HG03159 (cell line): Measurements from ENCODE around the gene ELP4.

Experiments
- ATAC-seq: cut with Tn5 transposase; IDR thresholded peaks from one replicate; pipeline ENCODE4 v1.9.1; 2021; ENCODE audit warnings: mild to moderate bottlenecking, moderate library complexity; ENCODE audit not compliant: unreplicated experiment

ELP4 gene

GRCh38 chr11:31807799-31808667, 298.5 kb downstream of the ELP4 start:
- ATAC-seq = no peak

DNA sequence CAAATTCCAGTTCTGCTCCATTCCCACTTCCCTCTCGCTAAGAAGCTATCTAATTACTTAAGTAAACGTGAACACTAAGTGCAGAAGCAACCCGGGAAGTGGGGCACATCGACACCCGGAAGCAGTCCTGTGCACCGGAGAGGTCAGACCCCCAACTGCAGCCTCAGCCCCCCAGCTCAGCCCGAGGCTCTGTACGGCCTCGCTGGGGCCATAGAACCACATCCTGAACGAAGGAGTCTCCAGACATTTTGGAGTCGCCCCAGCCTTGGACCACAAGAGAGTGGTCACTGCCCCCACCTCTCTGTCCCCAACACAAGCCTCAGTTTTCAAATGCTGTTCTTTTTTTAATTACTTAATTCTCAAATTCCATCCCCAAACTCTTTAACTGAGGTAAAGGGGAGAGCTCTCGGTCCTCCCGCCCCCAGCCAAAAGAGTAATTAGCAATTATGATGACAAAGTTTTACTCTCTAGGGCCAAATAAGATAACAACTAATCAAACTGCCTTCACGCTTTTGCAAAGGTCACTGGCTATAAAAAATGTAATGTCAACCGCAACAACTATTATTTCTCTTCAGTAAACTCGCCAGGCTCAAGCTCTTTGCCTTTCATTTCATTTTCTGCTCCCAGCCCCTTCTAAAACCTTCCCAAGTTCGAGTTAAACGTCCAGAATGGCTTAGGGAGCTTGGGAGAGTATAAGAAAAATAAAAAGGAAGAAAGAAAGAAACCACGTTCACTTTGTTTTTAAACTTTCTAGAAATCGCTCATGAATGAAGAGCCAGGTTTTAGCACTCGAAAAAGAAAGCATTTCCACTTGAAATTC, 299.4 kb downstream of the ELP4 start:
- no peak for ATAC-seq

- ATAC-seq = no peak
These were observed 299.9 kb downstream of the ELP4 start for GRCh38 chr11:31809541-31809856.

DNA sequence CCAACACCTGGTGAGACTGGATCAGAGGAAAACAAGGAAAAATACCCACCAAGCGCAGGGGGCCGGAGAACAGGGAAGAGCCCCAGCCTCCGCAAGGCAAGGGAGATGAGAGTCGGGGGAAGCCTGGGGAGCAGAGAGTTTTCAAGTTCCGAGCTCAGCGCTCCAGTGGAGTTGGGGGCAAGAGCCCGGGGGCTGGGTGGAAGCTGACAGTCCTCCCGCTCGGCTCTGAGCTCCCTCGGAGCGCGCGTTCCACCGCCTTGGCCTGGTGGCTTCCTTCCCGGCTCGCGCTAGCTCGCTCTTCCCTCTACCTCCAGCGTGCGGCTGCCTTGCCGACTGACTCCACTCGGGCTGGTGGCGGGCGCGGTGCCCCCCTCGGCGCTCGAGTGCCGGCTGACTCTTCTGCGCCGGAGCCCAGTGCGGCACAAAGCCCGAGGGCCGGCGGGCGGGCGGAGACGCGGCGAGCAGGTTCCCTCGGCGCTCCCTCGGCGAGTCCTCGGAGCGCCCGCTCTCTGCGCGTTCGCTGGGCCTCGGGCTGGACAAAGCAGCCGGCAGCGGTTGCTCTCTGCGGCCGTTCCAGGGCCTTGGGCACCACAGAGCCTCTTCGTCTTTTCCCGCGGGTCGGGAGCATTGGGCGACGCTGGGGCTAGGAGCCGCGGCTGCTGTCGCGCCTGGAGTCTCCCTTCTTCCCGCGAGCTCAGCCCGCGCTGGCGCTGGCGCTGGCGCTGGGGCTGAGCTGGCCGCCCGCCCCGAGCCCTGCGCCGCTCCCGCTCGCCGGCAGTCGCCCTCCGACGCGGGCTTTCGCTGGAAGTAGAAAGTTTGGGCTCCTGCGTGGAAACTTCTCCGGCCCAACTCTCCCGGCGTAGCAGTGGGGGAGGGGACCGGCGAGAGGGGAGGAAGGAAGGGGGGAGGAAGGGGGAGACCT, 300.6 kb downstream of the ELP4 start:
- ATAC-seq = no peak

DNA sequence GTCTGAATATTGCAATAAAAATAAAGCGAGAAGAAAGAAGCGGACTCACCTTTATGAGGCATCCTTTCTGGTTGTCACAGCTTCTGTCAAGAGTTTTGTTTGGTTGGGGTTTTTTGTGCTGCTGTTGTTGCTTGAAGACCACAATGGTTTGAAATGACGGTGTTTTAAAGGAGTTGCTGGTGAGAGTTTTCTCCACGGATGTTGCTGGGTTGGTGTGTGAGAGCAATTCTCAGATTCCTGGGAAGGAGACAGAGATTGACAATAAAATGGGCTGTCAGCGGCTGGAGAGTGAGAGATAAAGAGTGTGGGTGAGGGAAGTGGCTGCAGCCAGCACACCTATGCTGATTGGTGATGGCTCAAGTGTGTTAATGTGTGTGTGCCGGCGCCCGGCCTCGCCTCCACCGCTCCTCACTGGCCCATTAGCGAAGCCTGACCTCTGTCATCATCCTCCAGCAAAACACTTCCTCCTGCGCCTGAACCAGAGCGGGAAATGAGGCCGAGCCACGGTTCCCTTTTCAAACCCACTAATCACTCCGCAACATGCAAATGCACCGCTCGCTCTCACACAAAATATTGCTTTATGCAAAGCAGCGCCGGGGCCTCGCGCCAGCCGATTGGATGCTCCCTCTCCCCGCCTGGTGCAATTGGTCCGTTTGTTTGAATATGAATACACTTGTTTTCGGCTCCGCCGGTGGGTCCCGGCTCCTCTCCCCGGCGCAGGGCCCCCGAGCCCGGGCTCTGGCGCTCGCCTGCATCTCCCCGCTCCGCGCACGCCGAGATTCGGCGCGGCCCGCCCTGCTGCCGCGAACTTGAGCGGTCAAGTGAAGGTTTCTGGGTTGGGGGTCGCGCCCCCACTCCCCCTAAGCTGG, 301.4 kb downstream of the ELP4 start, which contains the start of gene PAX6:
PAX6 (minus strand) TSS at position 544 of the 869 bp plus-strand sequence. CDS start 4,911 bp downstream, outside the sequence.
- peak; percentile 69 for ATAC-seq

GRCh38 chr11:31812383-31813381, 303.1 kb downstream of the ELP4 start:
- ATAC-seq = no peak

GRCh38 chr11:31813391-31814175, 304.0 kb downstream of the ELP4 start:
- ATAC-seq = no peak

- ATAC-seq = no peak
These were observed 304.8 kb downstream of the ELP4 start for GRCh38 chr11:31814176-31814868.

DNA sequence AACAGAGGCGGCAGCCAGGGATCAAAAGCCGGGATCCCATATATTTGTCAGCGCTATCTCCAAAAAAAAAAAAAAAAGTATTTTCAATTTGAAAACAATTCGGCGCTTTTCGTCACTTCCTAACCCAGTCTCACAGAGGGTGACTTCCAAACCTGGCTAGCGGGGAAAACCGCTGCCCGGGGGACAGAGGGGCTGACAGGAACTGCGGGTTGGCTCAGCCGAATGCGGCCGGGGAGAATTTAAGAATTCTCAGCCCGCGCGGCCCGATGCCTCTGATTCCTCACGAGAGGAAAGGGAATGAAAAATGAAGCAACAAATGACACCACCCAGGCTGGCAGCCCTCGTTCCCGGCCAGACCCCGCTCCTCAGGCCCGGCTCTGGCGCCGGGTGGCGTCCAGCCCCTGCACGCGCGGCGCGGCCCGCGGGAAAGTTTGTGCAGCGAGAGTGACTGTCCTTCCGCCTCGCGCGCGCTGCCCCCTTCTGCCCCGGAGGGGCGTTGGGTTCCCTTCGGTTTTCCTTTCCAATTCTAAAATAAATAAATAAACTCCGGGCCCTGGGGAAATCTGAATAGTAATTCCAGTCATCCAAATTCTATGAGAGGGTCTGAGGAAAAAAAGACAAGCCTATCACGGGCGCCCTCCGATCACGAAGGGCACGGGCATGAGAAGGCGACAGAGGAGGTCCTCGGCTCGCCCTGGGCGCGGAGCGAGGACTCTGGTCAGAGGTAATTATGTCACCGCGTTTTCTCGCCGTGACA, 306.3 kb downstream of the ELP4 start:
- no peak for ATAC-seq

DNA sequence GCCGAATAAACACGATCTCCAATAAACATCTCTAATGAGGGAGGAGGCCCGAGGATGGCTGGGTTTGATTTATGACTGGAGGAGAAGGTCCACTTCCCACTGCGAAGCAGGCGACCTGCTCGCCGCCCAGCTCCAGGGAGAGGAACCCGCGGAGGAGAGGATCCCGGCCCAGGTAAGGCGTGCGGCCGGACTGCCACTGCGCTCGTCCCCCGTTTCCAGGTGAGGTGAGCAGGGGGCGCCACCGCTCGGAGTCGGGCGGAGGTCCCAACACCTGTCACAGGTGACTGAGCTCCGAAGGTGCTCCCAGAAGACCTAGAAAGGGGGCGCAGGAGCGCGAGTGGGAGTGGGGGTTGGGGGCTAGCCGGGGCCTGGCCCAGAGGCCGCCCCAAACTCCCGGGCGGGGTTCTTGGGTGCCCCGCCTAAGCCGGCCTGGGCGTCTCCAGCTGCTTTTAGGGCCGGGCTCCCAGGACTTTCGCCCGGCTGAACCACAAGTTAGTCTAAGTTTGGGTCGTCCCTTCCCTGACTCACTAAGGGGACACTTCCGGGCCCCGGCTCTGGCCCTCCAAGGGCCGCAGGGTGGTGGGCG, 307.0 kb downstream of the ELP4 start:
- ATAC-seq = no peak

- ATAC-seq = no peak
These were observed 307.6 kb downstream of the ELP4 start for GRCh38 chr11:31817054-31817620.

- ATAC-seq = no peak
These were observed 308.3 kb downstream of the ELP4 start for GRCh38 chr11:31817621-31818424.

DNA sequence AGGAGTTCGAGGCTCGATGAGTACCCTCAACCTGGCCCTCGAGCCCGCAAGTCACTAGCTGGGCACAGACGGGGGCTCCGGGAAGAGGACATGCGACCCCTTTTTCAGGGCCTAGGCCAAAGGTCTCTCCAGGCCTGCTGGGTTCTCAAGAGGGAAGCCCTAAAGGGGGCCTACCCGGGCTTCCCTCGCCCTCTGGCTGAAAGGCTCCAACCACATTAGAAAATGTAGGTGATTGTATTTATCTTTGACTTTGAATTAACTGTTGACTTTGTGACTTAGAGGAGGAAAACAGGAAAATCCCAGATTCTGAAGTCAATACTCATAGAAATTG, 308.8 kb downstream of the ELP4 start:
- ATAC-seq = no peak

- no peak for ATAC-seq
These were observed 309.3 kb downstream of the ELP4 start for GRCh38 chr11:31818874-31819331.
